PC-9 (cell line): ENCODE results near the gene PCMTD2. TPM values are rescaled to one million over a fixed set of nuclear protein-coding genes. Genes with fewer than 3 reads are reported as not detected.

ENCODE experiments used
- BruUV-seq: library from RNA; stranded (reverse); fragments of 400-500 nt; replicated peaks from 2 replicates; lab custom pipeline; 2021; lab: Mats Ljungman, UMichigan
- CTCF ChIA-PET: fragments of 300-600 bp; sonication (Branson Sonifier 250); formaldehyde crosslinking; loops from one replicate; lab custom pipeline; 2022; ENCODE audit warnings: antibody characterized with exemption; lab: Charles Lee
- POLR2A ChIA-PET: fragments of 300-600 bp; sonication (Branson Sonifier 250); formaldehyde crosslinking; loops from one replicate; lab custom pipeline; 2022; ENCODE audit warnings: antibody characterized with exemption; ENCODE audit not compliant: unreplicated experiment; lab: Charles Lee
- DNase-seq, 2 experiments: peaks; one replicate each; pipeline versions ENCODE4 v3.0.0 to v3.0.0-alpha.2; 2015 to 2022; ENCODE audit warnings: mixed read lengths in 1 of 2
- H2AFZ ChIP-seq: fragments of 200-600 bp; sonication (generic); 2 replicates; pipeline ENCODE4 v1.8.1; 2017; ENCODE audit warnings: antibody characterized with exemption
- H3F3A ChIP-seq: fragments of 200-600 bp; sonication (generic); 2 replicates; pipeline ENCODE4 v1.8.1; 2017; ENCODE audit warnings: antibody characterized with exemption, mild to moderate bottlenecking, low read depth; ENCODE audit not compliant: insufficient read depth
- H3K27ac ChIP-seq: fragments of 200-600 bp; sonication (generic); 2 replicates; pipeline ENCODE4 v1.6.1; 2016; ENCODE audit warnings: mixed run types
- H3K27me3 ChIP-seq: fragments of 200-600 bp; sonication (generic); 2 replicates; pipeline ENCODE4 v1.6.1; 2016; ENCODE audit warnings: low read depth, mixed run types; ENCODE audit not compliant: insufficient read depth
- H3K36me3 ChIP-seq: fragments of 200-600 bp; sonication (generic); 2 replicates; pipeline ENCODE4 v1.6.1; 2016; ENCODE audit warnings: low read depth, mixed run types
- H3K4me1 ChIP-seq: fragments of 200-600 bp; sonication (generic); replicated peaks from 2 replicates; pipeline ENCODE4 v1.6.1; 2016; ENCODE audit warnings: mixed run types; ENCODE audit not compliant: insufficient read depth
- H3K4me2 ChIP-seq: fragments of 200-600 bp; sonication (generic); 2 replicates; pipeline ENCODE4 v1.6.1; 2017; ENCODE audit warnings: mixed run types
- H3K4me3 ChIP-seq: fragments of 200-600 bp; sonication (generic); 2 replicates; pipeline ENCODE4 v1.6.1; 2016; ENCODE audit warnings: mixed run types
- H3K79me2 ChIP-seq: fragments of 200-600 bp; sonication (generic); 2 replicates; pipeline ENCODE4 v1.6.1; 2017; ENCODE audit warnings: low read depth, mixed run types
- H3K9me2 ChIP-seq: fragments of 200-600 bp; sonication (generic); 2 replicates; pipeline ENCODE4 v1.8.1; 2017; ENCODE audit warnings: mild to moderate bottlenecking; ENCODE audit not compliant: insufficient read depth
- H3K9me3 ChIP-seq: fragments of 200-600 bp; sonication (generic); 2 replicates; pipeline ENCODE4 v1.8.1; 2016; ENCODE audit warnings: low read depth; ENCODE audit not compliant: insufficient read depth
- H4K20me1 ChIP-seq: fragments of 200-600 bp; sonication (generic); 2 replicates; pipeline ENCODE4 v1.8.1; 2017; ENCODE audit not compliant: insufficient read depth
- CTCF ChIP-seq: fragments of 200-600 bp; sonication (generic); conservative IDR thresholded peaks from 2 replicates; pipeline ENCODE4 v1.6.1; 2017; ENCODE audit warnings: mixed run types, antibody characterized with exemption, mild to moderate bottlenecking, moderate library complexity
- EZH2 ChIP-seq: fragments of 200-600 bp; sonication (generic); IDR thresholded peaks from 2 replicates; pipeline ENCODE4 v1.8.0; 2017; ENCODE audit warnings: antibody characterized with exemption, low read depth
- intact Hi-C: fragments of 100-400 bp; cut with micrococcal nuclease; formaldehyde crosslinking; loops from one replicate; pipeline ENCODE4 v1.10.0; 2022; ENCODE audit not compliant: unreplicated experiment
- total RNA-seq: library from RNA; stranded (reverse); gene quantifications from 2 replicates; pipeline ENCODE4 v1.2.3, GENCODE V29; 2021

PCMTD2 gene
- total RNA-seq, 1 experiment from 2014 or later = 86.5 TPM

GRCh38 chr20:64244281-64244805 lies 11.2 kb upstream of the PCMTD2 start:
- intact Hi-C loops = no loop called here
- Histone ChIP-seq H3F3A (no peaks in the 10 kb centered on the region), H3K36me3 (no peaks in the 10 kb centered on the region), H3K79me2 (no peaks in the 10 kb centered on the region), H2AFZ (no peak overlapping the region), H3K27ac (no peak overlapping the region), H3K27me3 (peaks cover 92% of the 10 kb centered on the region), H3K4me2 (no peak overlapping the region), H3K9me3 (no peaks in the 10 kb centered on the region), H3K9me2 (no peaks in the 10 kb centered on the region), H3K4me1 (no peaks in the 10 kb centered on the region), H4K20me1 (no peaks in the 10 kb centered on the region), H3K4me3 (no peak overlapping the region)
- TF ChIP-seq CTCF = no peak
- no peak for TF ChIP-seq EZH2
- ChIA-PET CTCF (no interaction called here), POLR2A (no interaction called here)
- BruUV-seq = no TSS peak
- no peak for DNase-seq

- DNase-seq = no peak
- Histone ChIP-seq H2AFZ (no peak overlapping the region), H3K4me2 (no peak overlapping the region), H3K79me2 (no peaks in the 10 kb centered on the region), H4K20me1 (no peaks in the 10 kb centered on the region), H3F3A (no peaks in the 10 kb centered on the region), H3K27ac (no peak overlapping the region), H3K36me3 (no peaks in the 10 kb centered on the region), H3K4me3 (no peak overlapping the region), H3K4me1 (no peaks in the 10 kb centered on the region), H3K9me3 (no peaks in the 10 kb centered on the region), H3K9me2 (no peaks in the 10 kb centered on the region), H3K27me3 (peaks cover 93% of the 10 kb centered on the region)
- intact Hi-C loops = no loop called here
- no TSS peak for BruUV-seq
- POLR2A ChIA-PET = no interaction called here
- TF ChIP-seq CTCF (no peak), EZH2 (no peak)
- CTCF ChIA-PET = no interaction called here
Measured at GRCh38 chr20:64244870-64245603, 10.5 kb upstream of the PCMTD2 start.

- Histone ChIP-seq H3K9me3 (no peaks in the 10 kb centered on the region), H3K79me2 (no peaks in the 10 kb centered on the region), H3K36me3 (no peaks in the 10 kb centered on the region), H3F3A (no peaks in the 10 kb centered on the region), H3K27me3 (peaks cover 94% of the 10 kb centered on the region), H3K4me1 (no peaks in the 10 kb centered on the region), H2AFZ (no peak overlapping the region), H4K20me1 (no peaks in the 10 kb centered on the region), H3K4me3 (no peak overlapping the region), H3K27ac (no peak overlapping the region), H3K4me2 (no peak overlapping the region), H3K9me2 (no peaks in the 10 kb centered on the region)
- ChIA-PET CTCF (no interaction called here), POLR2A (no interaction called here)
- no peak for DNase-seq
- no TSS peak for BruUV-seq
- TF ChIP-seq EZH2 (no peak; the same call in 1 of the 2 replicates), CTCF (no peak)
- intact Hi-C loops = no loop called here
Measured at GRCh38 chr20:64245746-64246595, 9.6 kb upstream of the PCMTD2 start.
